ENCODE data around the gene CCNI2. TPM values are rescaled to one million over a fixed set of nuclear protein-coding genes. Genes with fewer than 3 reads are reported as not detected.
A peak's percentile ranks its signal among the peaks of the same experiment; 100 is the strongest.

The CCNI2 gene
- total and polyA plus RNA-seq, 10 of the 15 experiments (the other 5 are each of a cell fraction or from before 2014, with no cell fraction given), result 1.8 to 8.0 (median 3.2) TPM

DNA sequence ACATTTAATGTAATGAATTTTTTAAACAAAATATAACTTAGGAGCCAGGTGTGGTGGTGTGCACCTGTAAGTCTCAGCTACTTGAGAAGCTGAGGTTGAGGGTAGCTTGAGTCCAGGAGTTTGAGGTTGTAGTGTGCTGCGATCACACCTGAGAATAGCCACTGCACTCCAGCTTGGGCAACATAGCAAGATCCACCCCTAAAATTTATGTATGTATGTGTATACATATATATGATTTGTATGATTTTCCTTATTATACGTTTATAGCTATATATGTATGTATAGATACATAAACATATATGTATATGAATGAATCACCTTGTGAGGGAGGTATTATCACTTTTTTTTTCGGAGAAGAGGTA is 653 bp upstream of the CCNI2 start:
- H3K4me3 ChIP-seq, result peak overlapping the region; percentile 72
- intact Hi-C loops (cut with micrococcal nuclease; ENCODE audit: unreplicated experiment) (no loop called here), in situ Hi-C loops (cut with MboI) (no loop called here)
- no peaks in the 10 kb centered on the region for H3K79me2 ChIP-seq (ENCODE audit: control insufficient read depth, insufficient read depth, low read length)
- BruUV-seq (replicated peaks), result no TSS peak
- no peaks in the 10 kb centered on the region for H4K20me1 ChIP-seq (ENCODE audit: control insufficient read depth, insufficient read depth)
- H3K9me3 ChIP-seq (replicated peaks; ENCODE audit: control insufficient read depth, insufficient read depth, low read length), result no peaks in the 10 kb centered on the region; the same call in 2 of the 3 replicates
- TF ChIP-seq CREM (IDR thresholded peaks at IDR 0.05; ENCODE audit: low read depth), result no peak
- TF ChIP-seq, protein P1, sequence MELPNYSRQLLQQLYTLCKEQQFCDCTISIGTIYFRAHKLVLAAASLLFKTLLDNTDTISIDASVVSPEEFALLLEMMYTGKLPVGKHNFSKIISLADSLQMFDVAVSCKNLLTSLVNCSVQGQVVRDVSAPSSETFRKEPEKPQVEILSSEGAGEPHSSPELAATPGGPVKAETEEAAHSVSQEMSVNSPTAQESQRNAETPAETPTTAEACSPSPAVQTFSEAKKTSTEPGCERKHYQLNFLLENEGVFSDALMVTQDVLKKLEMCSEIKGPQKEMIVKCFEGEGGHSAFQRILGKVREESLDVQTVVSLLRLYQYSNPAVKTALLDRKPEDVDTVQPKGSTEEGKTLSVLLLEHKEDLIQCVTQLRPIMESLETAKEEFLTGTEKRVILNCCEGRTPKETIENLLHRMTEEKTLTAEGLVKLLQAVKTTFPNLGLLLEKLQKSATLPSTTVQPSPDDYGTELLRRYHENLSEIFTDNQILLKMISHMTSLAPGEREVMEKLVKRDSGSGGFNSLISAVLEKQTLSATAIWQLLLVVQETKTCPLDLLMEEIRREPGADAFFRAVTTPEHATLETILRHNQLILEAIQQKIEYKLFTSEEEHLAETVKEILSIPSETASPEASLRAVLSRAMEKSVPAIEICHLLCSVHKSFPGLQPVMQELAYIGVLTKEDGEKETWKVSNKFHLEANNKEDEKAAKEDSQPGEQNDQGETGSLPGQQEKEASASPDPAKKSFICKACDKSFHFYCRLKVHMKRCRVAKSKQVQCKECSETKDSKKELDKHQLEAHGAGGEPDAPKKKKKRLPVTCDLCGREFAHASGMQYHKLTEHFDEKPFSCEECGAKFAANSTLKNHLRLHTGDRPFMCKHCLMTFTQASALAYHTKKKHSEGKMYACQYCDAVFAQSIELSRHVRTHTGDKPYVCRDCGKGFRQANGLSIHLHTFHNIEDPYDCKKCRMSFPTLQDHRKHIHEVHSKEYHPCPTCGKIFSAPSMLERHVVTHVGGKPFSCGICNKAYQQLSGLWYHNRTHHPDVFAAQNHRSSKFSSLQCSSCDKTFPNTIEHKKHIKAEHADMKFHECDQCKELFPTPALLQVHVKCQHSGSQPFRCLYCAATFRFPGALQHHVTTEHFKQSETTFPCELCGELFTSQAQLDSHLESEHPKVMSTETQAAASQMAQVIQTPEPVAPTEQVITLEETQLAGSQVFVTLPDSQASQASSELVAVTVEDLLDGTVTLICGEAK (IDR thresholded peaks at IDR 0.05; ENCODE audit: borderline replicate concordance), result peak; percentile 38; the same call in 1 of the 2 replicates
- peak overlapping the region; percentile 89 for H2AFZ ChIP-seq (ENCODE audit: control insufficient read depth, low read depth, low read length)
- H3K4me2 ChIP-seq (ENCODE audit: control insufficient read depth, insufficient read depth), result peak overlapping the region; percentile 99
- WGBS (ENCODE audit: insufficient coverage, insufficient replicate concordance, low lambda C conversion rate, missing lambda C conversion rate), result 21% methylated on average over 3 of the region's 3 CpGs
- FAIRE-seq, result no peak
- H3K27ac ChIP-seq (ENCODE audit: control insufficient read depth, insufficient read depth), result no peak overlapping the region
- ChIA-PET RAD21 (ENCODE audit: unreplicated experiment) (interaction anchor here (1.2 to 10.5 kb wide), 13 partner anchors 9 to 241 kb away, joined by 3 to 127 read pairs (median 5); partner anchors contain the start of genes KIF3A, SEPTIN8 and SOWAHA), CTCF (interaction anchor here (0.7 to 5.5 kb wide), 20 partner anchors 9 to 238 kb away, joined by 3 to 54 read pairs (median 4); partner anchors contain the start of gene KIF3A), POLR2A (interaction anchor here (1.0 to 6.6 kb wide), 8 partner anchors 9 to 217 kb away, joined by 3 to 40 read pairs (median 8); partner anchors contain the start of genes AFF4, KIF3A, RAD50 and SEPTIN8), SMC1A (ENCODE audit: uncharacterized antibody, unreplicated experiment) (interaction anchor here (0.6 to 11.1 kb wide), 19 partner anchors 8 to 225 kb away, joined by 3 to 88 read pairs (median 5); partner anchors contain the start of genes IL4, KIF3A and SEPTIN8)
- DNase-seq (ENCODE audit: low read depth, low spot score), result no peak
- H3K9ac ChIP-seq (ENCODE audit: control insufficient read depth, insufficient read depth, low read length), result no peak overlapping the region; the same call in 1 of the 2 replicates
- no peaks in the 10 kb centered on the region for H3K27me3 ChIP-seq (replicated peaks in 1 of 2; ENCODE audit: control insufficient read depth in 2 of 2, insufficient read depth in 2 of 2, low read length in 1 of 2)
- H3K4me1 ChIP-seq (ENCODE audit: control insufficient read depth, insufficient read depth, low read length), result peaks cover 18% of the 10 kb centered on the region
- no peaks in the 10 kb centered on the region for H3K36me3 ChIP-seq (ENCODE audit: control insufficient read depth in 2 of 2, insufficient read depth in 2 of 2, low read length in 1 of 2)
- no peak for ATAC-seq
